CD4-positive, alpha-beta T cell treated with Interferon alpha-2 for 1 hour (primary cell): ENCODE data around the gene FHAD1.
"Not testable (repeated sequence)": the region's sequence is repeated elsewhere in the genome, so short reads cannot be mapped to it uniquely, and the experiment has no call there.

ENCODE experiments used
- DNase-seq, 2 donors: peaks; one replicate each; pipeline ENCODE4 v3.0.0-alpha.2; 2020 to 2022

FHAD1 gene

DNA sequence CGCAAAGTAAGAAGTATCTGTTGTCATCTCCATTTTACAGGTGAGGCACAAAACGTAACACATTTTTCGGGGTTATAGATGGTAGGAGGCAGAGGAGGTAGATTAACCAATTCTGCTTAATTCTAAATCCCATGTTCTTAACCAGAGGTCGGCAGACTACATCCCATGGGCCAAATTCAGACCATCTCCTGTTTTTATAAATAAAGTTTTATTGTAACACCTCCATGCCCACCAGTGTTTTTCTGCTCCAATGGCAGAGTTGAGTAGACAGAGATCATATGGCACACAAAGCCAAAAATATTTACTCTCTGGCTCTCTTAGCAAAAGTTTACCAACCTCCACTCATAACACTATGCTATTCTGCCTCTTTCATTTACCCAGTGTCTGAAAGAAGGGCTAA is 30.9 kb downstream of the FHAD1 start:
- no peak for DNase-seq

DNA sequence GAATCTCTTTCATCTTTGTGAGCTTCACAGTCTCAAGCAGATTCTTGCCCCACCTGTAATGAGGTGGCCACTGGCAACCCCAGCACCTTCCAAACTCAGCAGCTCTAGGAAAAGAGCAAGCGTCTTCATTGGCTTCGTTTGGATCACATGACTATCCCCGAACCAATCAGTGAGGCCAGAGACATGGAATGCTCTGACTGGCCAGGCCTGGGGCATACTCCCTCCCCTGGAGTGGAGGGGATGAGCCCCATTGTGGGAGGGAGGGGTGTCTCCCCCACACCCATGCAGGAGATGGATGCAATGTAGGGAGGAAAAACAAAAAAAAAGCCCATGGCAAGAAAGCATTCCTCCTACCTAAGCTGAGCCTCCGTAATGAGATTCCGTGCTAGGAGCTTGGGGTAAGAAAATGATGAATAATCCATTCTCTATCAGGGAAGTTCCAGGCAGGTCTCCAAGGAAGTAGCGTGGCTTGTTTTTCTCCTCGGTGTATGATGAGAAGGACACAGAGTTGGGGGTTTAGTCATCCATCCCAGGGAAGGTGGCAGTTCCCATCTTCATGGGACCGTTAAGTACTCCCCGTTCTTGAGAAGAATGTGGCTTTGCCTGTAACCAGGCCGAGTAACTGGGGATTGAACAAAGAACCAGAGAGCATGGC is 32.7 kb downstream of the FHAD1 start:
- no peak for DNase-seq

DNA sequence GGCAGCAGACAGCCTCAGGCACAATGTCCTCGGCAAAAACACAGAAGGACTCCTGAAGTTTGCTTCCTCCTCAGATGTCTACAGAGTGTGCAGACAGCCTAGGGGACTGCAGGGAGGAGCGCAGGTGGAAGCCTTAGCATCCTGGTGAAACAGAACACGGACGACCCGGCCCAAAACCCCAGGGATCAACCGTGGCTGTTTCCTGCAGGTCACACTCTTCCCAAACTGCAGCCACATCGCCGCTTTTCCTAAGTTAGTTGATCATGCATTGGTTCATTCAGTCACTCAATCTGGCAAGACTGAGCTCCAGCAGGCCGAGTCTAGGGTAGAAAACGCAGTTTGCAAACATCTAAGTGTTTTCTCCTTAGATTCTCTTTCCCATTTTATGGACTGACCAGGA is 33.4 kb downstream of the FHAD1 start:
- DNase-seq = no peak

DNA sequence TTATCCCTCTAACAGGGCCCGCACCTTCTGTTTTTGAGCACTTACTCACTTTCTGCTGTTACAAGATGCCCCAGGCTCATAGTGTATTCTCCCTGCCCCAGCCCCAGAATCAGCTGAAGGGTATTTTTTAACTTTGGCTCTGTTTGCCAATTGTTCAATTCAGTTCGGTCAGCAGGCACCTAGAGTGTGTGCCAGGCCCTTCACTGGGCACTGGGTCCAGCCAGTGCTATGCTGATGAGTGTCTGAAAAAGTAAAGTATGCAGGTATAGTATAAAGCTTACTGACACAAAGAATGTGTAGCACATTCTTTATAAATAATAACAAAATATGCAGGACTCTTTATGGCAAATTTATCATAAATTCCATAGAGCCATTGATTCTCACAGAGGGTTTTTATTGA is 35.0 kb downstream of the FHAD1 start:
- no peak for DNase-seq

DNA sequence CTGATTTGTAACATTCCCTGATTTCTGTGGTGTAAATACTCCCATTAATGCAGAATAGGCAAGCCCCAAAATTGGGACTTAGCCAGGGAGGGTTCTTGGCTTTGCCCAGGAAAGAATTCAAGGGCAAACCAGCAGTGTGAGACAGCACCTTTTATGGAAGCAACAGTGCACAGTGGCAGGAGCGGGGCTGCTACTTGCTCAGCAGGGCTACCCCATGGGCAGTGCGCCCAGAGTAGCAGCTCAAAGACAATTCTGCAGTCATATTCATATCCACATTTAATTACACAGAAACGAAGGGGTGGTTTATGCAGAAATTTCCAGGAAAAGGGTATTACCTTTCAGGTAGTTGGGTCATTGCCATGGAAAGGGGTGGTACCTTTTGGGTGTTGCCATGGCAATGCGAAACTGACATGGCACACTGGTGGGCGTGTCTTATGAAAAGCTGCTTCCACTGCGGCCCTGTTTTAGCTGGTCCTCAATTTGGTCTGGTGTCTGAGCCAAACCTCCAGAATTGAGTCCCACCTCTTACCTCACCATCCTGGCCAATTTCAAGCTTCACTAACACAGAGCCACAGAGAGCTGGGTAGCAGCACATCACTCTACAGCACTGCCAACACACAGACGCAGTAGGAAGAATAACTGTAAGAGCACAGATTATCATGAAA is 35.9 kb downstream of the FHAD1 start:
- no peak for DNase-seq

DNA sequence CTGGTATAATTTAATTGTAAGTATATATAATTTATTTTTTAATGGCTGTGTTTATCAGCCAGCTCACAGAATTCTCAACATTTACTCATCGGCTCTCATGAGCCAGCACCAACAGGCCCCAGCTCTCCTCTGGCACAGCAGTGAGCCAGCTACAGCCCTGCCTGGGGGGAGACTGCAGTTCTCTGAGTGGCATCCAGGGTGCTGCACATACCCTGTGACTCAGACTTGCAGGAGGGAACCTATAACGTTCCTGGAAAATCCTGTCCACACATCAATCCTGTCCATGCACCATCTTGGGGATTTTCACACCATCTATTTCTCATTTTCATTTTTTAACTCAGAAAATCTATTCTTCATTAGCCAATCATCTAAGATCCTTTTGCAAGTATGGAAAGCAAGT is 36.5 kb downstream of the FHAD1 start:
- DNase-seq = no peak

DNA sequence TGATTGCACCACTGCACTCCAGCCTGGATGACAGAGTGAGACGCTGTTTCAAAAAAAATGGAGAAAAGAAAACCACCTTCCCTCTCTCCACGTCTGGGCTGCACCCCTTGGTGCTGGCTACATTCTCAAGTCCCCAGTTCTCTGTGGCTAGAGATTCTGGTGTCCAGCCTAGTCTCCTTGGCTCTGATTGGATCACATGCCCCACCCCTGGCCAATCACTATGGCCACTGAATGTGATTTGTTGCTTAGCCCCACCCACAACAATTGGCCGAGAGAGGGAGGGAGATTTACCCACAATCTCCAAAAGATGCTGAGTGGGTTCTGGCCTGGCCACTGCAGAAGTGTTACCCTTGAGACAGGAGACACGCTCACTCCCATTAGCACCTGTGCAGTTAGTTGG is 39.4 kb downstream of the FHAD1 start:
- DNase-seq = no peak

DNA sequence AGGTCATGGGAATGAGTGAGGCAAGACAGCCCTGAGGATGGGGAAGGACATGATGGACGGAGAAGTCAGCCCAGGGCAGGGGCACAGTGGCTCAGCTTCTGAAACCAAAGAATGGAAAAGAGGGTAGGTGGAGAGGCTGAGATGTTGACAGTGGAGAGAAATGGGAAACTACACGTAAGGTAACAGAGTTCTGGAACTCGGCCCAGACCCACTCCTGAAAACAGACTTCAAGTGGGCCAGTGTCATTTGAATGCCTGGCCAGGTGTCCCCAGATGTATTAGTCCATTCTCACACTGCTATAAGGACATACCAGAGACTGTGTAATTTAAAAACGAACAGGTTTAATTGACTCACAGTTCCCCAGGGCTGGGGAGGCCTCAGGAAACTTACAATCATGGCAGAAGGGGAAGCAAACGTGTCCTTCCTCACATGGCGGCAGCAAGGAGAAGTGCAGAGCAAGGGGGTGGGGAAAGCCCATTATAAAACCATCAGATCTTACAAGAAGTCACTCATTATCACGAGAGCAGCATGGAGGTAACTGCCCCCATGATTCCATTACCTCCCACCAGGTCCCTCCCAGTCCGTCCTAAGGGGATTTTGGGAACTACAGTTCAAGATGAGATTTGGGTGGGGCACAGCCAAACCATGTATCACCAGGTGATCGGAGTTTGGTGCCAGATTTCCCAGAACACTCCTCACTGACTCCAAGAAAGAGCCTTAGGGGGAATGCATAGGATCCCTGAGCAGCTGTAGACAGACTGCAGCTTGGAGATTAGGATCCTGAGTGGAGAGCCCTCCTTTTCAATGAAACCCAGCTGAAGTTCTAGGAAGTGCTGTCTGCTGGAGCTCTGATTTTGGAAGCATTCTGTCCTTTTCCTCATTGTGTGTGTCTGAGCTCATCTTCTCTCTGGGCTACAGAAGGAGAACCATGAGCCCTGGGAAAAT is 40.3 kb downstream of the FHAD1 start:
- no peak for DNase-seq

DNA sequence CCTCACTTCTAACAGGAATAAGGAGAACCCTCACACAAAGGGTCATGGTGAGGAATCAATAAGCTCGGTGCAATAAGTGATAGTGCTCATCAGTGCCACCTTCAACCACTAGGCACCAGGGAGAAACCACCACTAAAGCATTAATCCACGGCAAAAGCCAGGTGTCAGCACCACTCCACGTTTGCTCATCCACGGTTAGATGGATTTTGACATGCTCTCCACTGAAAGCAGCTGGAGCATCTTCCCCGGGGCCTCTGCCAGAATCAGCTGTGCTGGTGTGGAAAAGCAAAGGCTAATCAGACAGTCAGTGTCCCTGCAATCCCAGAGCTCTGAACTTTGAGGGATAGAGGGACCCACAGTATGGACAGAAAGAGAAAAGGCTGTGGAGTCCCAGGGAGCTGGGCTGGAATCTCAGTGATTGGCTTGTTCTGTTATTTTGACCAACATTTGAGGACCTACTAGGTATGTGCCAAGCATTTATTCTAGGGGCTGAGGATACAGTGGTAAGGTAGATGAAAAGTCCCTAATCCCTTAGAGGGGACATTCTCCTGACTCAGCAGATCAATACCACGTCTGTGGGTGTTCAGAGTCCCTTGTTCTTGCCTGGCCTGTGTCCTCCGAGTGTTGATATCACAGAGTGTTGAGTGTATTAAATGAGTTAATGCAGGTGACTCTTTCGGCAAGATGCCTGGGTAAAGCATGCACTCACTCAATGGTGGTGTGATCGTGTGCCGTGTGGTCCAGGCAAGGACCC is 41.3 kb downstream of the FHAD1 start:
- no peak for DNase-seq

DNA sequence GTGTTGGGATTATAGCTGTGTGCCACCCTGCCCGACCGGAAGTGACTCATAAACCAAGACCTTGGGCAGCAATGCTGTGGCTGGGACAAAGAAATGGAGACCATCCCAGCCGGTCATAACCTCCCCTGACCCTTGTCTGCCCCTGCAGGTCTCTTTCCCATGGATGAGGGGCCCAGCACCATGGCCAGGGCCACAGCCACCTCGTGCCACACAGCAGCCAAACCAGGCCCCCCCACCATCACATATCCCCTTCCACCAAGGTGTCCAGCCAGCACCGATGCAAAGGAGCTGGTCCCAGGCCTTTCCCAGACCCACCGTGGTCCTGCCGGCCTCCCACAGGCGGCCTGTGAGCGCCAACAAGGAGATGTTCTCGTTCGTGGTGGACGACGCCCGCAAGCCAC is 42.2 kb downstream of the FHAD1 start:
- DNase-seq = no peak

DNA sequence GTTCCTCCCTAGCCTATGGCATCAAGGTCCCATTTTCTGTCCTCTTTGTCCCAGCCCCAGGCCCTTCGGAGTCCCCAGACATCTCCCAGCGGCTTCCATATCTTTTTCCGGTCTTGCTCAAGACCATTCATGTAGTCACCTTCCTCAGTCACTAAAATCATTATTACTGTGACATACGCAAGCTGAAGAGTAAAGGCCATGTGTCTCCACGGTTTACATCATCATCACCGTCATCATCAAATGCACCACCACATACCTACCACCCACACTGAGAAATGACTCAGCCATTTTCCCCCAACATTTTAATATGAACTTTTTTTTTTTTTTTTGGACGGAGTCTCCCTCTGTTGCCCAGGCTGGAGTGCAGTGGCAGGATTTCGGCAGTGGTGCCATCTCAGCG is 43.4 kb downstream of the FHAD1 start:
- no peak for DNase-seq

DNA sequence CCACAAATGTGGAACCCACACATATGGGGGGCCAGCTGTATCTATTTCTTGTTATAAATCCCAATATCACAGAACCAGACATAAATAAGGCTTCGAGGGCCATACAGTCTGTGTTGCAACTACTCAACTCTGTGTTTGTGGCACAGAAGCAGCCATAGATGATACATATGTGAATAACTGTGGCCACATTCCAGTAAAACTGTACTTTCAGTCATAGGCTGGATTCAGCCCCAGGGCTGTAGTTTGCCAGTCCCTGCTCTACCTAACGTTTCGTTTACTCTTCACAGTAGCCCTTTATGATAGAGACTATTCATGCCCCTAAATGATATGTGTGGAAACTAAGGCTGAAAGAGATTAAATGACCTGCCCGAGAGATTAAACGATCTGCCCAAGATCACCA is 48.7 kb downstream of the FHAD1 start:
- DNase-seq = no peak

DNA sequence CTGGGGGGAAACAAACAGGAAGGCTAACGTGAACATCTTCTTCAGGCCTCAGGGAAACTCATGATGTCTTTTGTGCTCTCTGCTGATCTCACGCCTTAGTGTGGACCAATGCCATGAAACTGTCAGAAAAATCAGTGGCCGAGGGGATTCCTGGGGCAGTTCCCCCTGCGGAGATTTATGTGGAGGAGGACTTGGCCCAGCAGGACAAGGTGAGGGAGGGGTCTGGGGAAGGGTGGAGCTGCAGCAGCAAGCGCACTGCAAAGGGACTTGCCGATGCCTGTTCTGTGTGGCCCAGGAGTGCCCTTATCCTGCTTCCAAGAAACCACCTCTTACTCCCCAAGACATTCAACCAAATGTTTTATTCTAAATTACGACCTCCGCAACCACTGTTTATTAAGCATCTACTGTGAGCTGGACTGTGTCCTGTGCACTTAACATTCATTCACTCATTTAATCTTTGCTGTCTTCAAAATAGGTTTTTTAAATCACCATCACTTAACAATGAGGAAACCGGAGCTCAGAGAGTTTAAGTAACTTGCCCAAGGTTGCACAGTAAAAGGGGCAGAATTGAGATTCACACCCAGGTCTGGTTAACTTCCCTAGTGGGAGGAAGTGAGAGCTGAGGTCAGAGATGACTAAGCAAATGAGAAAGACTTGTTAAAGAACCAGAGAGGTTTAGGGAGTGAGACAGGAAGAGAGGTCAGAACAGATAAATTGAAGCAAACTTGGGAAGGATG is 49.7 kb downstream of the FHAD1 start:
- peak in 1 of 2 donors; percentile 16 for DNase-seq

DNA sequence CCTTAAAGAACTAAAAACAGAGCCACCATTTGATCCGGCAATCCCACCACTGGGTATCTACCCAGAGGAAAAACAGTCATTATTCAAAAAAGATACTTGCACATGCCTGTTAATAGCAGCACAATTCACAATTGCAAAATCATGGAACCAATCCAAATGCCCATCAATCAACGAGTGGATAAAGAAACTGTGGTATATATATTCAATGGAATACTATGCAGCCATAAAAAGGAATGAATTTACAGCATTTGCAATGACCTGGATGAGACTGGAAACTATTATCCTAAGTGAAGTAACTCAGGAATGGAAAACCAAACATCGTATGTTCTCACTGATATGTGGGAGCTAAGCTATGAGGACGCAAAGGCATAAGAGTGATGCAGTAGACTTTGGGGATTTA is 51.0 kb downstream of the FHAD1 start:
- not testable (repeated sequence) for DNase-seq

DNA sequence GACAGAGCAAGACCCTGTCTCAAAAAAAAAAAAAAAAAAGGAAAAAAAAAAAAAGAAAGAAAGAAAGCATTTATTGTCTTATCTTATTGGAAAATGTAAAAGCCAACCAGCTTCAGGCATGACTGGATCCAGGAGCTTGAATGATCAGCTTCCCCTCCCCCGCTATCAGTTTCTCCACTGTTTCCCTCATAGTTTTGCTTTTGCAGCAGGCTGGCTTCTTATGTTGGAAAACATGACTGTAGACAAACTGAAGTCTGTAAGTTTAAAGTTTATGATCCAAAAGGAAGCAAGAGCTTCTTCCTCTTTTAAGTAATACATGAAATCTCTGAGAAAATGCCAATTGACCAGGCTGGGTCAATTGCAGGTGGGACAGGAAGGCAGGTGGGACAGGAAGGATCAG is 52.2 kb downstream of the FHAD1 start:
- no peak for DNase-seq

DNA sequence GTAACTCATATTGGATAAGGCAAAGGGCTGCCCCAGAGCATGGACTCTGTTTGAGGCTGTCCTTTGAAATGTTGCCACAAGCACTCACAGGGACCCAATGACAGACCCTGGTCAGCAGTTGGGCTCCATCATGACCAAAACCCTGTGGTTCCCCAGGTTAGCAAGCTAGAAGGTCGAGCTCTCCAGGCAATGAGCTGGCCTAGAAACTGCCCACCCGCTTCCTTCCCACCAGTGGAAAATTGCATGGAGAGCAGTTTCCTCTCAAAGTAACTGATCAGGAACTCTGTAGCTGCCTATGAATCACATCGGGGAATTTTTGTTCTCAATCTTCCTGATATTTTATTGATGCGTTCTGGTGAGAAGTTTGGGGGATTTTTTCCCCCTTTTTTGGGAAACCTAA is 52.8 kb downstream of the FHAD1 start:
- DNase-seq = no peak

DNA sequence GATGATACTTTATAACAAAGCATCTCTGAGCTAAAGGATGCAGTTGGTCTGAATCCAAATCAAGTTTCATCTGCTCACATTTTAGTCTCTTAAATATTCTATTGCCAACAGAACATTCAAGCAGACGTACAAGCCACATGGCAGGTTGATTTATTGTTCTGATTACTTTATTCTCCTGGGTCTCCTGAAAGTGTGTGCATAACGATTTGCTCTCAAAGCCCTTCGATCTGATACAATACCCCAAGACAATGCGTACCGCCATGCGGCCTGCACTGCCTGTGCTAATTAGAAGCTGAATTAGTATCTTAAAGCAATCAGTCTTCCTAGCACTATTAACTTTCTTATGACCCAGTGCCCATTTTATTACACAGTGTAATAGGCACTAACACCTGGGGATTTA is 56.9 kb downstream of the FHAD1 start:
- DNase-seq = no peak

DNA sequence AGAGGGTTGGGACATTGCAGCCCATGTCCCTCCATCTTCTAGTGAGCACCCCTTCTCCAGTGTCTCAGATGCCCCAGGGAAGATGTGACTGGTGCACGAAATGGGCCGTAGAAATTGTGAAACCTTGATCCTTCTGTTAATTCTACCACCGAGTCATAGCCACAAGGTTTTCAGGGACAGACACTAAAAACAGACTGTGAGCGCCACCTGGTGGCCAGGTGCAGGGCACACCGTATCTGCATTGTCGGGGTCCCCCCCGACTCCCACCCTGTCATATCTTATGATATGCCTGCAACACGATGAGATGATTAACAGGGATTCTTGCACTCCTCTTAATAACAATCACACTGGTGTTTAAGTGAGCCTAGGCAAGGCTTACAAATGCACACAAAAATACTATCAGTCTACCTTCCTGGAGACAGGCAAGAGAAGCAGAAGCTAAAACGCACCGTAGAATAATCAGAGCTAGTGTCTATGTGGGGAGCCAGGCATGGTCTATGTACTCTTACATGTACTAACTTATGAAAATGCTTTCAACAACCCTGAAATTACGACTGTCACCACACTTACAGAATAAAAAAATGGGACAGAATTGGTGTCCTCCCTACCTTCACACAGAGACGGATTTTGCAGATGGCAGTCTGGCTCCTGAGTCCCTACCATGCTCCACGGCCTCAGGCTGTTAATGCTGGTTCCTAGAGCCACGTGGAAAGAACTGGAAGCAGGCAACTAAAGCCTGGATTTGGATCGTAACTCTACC is 57.9 kb downstream of the FHAD1 start:
- peak; percentile 42 to 64 for DNase-seq

DNA sequence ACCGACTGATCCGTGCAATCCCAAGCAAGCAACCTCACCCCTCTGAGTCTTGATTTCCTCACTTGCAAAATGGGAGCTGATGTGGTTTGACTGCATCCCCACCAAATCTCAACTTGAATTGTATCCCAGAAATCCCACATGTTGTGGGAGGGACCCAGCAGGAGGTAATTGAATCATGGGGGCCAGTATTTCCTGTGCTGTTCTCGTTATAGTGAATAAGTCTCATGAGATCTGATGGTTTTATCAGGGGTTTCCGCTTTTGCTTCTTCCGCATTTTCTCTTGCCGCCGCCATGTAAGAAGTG is 58.4 kb downstream of the FHAD1 start:
- no peak for DNase-seq

DNA sequence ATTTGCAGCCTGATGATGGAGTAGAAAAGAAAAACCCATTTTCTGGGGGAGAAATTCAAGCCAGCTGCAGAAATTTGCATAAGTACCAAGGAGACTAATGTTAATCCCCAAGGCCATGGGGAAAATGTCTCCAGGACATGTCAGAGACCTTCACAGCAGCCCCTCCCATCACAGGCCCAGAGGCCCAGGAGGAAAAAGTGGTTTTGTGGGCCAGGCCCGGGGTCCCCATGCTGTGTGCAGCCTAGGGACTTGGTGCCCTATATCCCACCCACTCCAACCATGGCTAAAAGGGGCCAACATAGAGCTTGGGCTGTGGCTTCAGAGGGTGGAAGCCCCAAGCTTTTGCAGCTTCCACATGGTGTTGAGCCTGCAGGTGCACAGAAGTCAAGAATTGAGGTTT is 59.3 kb downstream of the FHAD1 start:
- DNase-seq = not testable (repeated sequence)

DNA sequence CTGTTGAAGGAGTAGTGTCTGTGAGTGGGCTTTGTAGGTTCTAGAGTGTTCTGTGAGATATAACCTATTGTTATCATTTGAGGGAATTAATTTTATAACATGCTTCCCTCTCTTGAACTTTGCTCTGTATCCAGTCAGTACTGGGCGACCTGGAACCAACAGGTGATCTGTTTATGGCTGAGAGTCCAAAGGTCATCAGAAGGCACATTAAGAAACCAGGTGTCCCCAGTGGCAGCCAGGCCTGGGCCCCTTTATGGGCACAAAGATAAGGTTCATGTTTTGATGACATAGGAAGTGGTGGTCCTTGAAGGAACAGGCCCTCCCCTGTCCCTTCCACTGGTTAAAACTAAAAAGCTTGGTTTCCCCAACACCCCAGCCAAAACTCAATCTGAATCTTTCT is 61.1 kb downstream of the FHAD1 start:
- DNase-seq = no peak

DNA sequence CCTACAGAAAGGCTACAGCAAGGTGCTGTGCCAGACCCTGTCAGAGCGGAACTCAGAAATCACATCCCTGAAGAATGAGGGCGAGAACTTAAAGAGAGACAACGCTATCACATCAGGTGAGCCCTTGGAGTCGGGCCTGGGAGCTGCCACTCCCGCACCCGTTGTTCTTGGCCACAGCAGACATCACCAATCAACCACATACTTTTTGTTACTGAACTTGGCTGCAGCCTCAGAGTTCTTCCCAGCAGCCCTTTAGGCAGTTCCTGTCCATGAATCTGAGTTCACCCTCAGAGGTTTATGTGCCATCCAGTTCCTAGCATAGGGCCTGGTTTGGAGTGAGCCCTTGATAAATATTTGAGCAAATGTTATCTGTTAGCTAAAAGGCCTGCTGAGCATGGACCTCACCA is 61.6 kb downstream of the FHAD1 start:
- no peak for DNase-seq
